Endothelial cell of umbilical vein (primary cell): ENCODE data around the gene P2RY2.

ENCODE experiments used
- CTCF ChIP-seq, 2 donors: IDR thresholded peaks; 1 replicate in 1 of 2; 2 replicates in 1 of 2; pipeline ENCODE4 v1.5.1; 2011; ENCODE audit warnings: low read length in 2 of 2, mild to moderate bottlenecking in 2 of 2, moderate library complexity in 2 of 2, control low read depth in 1 of 2, inconsistent platforms in 1 of 2, low read depth in 1 of 2; ENCODE audit not compliant: insufficient read depth in 1 of 2; ENCODE audit errors: extremely low read depth in 1 of 2
- TF ChIP-seq, protein P1 (sequence below): IDR thresholded peaks from 2 replicates; pipeline ENCODE4 v1.6.1; 2011; ENCODE audit not compliant: insufficient read depth, insufficient read length

GRCh38 chr11:73186886-73187285, 31.2 kb upstream of the P2RY2 start:
- TF ChIP-seq CTCF (IDR thresholded peaks at IDR 0.05; ENCODE audit: extremely low read depth in 1 of 2, insufficient read depth in 1 of 2, low read depth in 1 of 2, low read length in 2 of 2) = no peak
- TF ChIP-seq, protein P1, sequence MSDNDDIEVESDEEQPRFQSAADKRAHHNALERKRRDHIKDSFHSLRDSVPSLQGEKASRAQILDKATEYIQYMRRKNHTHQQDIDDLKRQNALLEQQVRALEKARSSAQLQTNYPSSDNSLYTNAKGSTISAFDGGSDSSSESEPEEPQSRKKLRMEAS = no peak
